Measurements from ENCODE around the gene LBHD1. TPM values are rescaled to one million over a fixed set of nuclear protein-coding genes. Genes with fewer than 3 reads are reported as not detected.

Gene LBHD1
- total and polyA plus RNA-seq, 2 of the 13 experiments (the other 11 are each of a cell fraction or from before 2014, with no cell fraction given), result 3.2 to 3.7 TPM

DNA sequence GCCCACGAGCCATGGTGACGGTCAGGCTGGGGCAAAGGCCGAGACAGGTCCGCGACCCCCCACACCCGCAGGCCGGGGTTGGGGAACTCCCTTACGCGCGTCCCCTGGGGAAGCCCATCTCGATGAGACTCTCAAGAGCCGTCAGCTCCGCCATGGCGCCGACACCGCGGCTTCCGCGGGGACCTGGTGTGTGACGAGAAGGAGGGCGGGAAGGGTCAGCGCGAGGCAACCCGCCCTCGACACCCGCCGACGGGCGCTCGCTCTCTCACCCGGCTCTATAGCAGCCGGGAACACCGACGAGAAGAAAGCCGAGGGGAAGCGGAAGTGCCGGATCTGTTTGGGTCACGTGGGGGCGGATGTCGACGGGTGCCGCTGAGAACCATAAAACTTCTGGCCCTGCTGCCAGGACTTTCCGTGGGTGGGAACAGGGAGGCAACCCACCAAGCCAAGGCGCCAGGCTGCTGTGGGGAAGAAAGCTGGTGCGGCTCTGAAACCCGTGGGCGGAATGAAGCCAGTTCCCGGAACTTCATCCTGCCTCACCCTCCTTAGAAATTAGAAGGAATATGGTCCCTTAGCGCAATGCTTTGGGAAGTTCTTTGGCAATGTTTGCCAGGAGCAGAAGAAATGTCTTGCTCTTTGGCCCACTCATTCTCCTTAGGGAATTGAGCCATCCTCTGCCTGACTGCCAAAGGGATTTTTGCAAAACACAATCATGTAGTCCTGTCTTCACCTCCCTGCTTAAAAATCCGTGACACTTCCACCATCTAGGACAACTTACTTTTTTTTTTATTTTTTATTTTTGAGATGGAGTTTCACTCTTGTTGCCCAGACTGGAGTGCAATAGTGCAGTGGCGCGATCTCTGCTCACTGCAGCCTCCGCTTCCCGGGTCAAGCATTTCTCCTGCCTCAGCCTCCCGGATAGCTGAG lies 7.0 kb upstream of the LBHD1 start, which contains the start of gene UBXN1 (continued):
- TF ChIP-seq, protein P1, sequence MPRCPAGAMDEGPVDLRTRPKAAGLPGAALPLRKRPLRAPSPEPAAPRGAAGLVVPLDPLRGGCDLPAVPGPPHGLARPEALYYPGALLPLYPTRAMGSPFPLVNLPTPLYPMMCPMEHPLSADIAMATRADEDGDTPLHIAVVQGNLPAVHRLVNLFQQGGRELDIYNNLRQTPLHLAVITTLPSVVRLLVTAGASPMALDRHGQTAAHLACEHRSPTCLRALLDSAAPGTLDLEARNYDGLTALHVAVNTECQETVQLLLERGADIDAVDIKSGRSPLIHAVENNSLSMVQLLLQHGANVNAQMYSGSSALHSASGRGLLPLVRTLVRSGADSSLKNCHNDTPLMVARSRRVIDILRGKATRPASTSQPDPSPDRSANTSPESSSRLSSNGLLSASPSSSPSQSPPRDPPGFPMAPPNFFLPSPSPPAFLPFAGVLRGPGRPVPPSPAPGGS (CRISPR knock-in tag; IDR thresholded peaks at IDR 0.05), result 0 out of 2 replicates have a peak, but pooled peaks have one; percentile 35
- peak; percentile 90 for TF ChIP-seq GABPA (IDR thresholded peaks at IDR 0.05; ENCODE audit: low read depth, low read length)
- peak; percentile 97 for TF ChIP-seq GABPA (CRISPR knock-in tag; IDR thresholded peaks at IDR 0.05; ENCODE audit: low read depth)
- TF ChIP-seq, protein P2, sequence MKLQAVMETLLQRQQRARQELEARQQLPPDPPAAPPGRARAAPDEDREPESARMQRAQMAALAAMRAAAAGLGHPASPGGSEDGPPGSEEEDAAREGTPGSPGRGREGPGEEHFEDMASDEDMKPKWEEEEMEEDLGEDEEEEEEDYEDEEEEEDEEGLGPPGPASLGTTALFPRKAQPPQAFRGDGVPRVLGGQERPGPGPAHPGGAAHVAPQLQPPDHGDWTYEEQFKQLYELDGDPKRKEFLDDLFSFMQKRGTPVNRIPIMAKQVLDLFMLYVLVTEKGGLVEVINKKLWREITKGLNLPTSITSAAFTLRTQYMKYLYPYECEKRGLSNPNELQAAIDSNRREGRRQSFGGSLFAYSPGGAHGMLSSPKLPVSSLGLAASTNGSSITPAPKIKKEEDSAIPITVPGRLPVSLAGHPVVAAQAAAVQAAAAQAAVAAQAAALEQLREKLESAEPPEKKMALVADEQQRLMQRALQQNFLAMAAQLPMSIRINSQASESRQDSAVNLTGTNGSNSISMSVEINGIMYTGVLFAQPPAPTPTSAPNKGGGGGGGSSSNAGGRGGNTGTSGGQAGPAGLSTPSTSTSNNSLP (IDR thresholded peaks at IDR 0.05; ENCODE audit: low read depth, low read length), result no peak
- TF ChIP-seq, protein P3, sequence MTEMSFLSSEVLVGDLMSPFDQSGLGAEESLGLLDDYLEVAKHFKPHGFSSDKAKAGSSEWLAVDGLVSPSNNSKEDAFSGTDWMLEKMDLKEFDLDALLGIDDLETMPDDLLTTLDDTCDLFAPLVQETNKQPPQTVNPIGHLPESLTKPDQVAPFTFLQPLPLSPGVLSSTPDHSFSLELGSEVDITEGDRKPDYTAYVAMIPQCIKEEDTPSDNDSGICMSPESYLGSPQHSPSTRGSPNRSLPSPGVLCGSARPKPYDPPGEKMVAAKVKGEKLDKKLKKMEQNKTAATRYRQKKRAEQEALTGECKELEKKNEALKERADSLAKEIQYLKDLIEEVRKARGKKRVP (CRISPR knock-in tag; IDR thresholded peaks at IDR 0.05), result 0 out of 4 replicates have a peak, but pooled peaks of 1 of the 2 experiments have one; percentile 15
- TF ChIP-seq ARNTL (CRISPR knock-in tag; IDR thresholded peaks at IDR 0.05), result no peak
- TF ChIP-seq RARA (CRISPR knock-in tag; IDR thresholded peaks at IDR 0.05), result no peak
- no peak for TF ChIP-seq ZSCAN12 (CRISPR knock-in tag; IDR thresholded peaks at IDR 0.05)
- TF ChIP-seq ZC3H4 (CRISPR knock-in tag; IDR thresholded peaks at IDR 0.05; ENCODE audit: borderline replicate concordance), result 0 out of 2 replicates have a peak, but pooled peaks have one; percentile 54
- TF ChIP-seq ZNF501 (CRISPR knock-in tag; IDR thresholded peaks at IDR 0.05), result peak; percentile 87
- TF ChIP-seq EED (CRISPR knock-in tag; IDR thresholded peaks at IDR 0.05), result no peak
- TF ChIP-seq, protein P4, sequence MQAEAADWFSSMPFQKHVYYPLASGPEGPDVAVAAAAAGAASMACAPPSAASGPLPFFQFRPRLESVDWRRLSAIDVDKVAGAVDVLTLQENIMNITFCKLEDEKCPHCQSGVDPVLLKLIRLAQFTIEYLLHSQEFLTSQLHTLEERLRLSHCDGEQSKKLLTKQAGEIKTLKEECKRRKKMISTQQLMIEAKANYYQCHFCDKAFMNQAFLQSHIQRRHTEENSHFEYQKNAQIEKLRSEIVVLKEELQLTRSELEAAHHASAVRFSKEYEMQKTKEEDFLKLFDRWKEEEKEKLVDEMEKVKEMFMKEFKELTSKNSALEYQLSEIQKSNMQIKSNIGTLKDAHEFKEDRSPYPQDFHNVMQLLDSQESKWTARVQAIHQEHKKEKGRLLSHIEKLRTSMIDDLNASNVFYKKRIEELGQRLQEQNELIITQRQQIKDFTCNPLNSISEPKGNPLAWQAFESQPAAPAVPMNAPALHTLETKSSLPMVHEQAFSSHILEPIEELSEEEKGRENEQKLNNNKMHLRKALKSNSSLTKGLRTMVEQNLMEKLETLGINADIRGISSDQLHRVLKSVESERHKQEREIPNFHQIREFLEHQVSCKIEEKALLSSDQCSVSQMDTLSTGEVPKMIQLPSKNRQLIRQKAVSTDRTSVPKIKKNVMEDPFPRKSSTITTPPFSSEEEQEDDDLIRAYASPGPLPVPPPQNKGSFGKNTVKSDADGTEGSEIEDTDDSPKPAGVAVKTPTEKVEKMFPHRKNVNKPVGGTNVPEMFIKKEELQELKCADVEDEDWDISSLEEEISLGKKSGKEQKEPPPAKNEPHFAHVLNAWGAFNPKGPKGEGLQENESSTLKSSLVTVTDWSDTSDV (CRISPR knock-in tag; IDR thresholded peaks at IDR 0.05), result no peak
- TF ChIP-seq CENPX (CRISPR knock-in tag; IDR thresholded peaks at IDR 0.05), result no peak
- TF ChIP-seq NR2F1 (CRISPR knock-in tag; IDR thresholded peaks at IDR 0.05), result peak in 1 of 2 experiments; percentile 33; a peak in 1 of 4 replicates
- TF ChIP-seq ZNF879 (CRISPR knock-in tag; IDR thresholded peaks at IDR 0.05), result no peak
- TF ChIP-seq CREM (IDR thresholded peaks at IDR 0.05), result peak; percentile 70; the same call in 1 of the 2 replicates
- TF ChIP-seq CREM (CRISPR knock-in tag; IDR thresholded peaks at IDR 0.05), result no peak
- peak; percentile 21; the same call in 1 of the 2 replicates for TF ChIP-seq ZNF335 (CRISPR knock-in tag; IDR thresholded peaks at IDR 0.05)
- TF ChIP-seq, protein P5, sequence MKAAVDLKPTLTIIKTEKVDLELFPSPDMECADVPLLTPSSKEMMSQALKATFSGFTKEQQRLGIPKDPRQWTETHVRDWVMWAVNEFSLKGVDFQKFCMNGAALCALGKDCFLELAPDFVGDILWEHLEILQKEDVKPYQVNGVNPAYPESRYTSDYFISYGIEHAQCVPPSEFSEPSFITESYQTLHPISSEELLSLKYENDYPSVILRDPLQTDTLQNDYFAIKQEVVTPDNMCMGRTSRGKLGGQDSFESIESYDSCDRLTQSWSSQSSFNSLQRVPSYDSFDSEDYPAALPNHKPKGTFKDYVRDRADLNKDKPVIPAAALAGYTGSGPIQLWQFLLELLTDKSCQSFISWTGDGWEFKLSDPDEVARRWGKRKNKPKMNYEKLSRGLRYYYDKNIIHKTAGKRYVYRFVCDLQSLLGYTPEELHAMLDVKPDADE (CRISPR knock-in tag; IDR thresholded peaks at IDR 0.05), result no peak
- TF ChIP-seq SRSF9 (IDR thresholded peaks at IDR 0.05; ENCODE audit: borderline replicate concordance, insufficient read depth, low read depth, low read length, poor library complexity, severe bottlenecking), result no peak

Measured in HepG2 (cell line).